GM23338 (cell line): Measurements from ENCODE around the gene C5orf58. TPM values are rescaled to one million over a fixed set of nuclear protein-coding genes. Genes with fewer than 3 reads are reported as not detected.

Experiments used
- ATAC-seq: fragments of 200-7000 bp; cut with Tn5 transposase; 3 replicates; pipeline ENCODE4 v1.9.1; 2020
- DNase-seq: peaks from one replicate; pipeline ENCODE4 v3.0.0-alpha.2; 2015; ENCODE audit warnings: low spot score
- H2AFZ ChIP-seq: fragments of 200-600 bp; sonication (generic); 2 replicates; pipeline ENCODE4 v1.8.0; 2016; ENCODE audit warnings: antibody characterized with exemption, mild to moderate bottlenecking, moderate library complexity
- H3F3A ChIP-seq: fragments of 200-600 bp; sonication (generic); replicated peaks from 2 replicates; pipeline ENCODE4 v1.8.0; 2017; ENCODE audit warnings: antibody characterized with exemption, mixed run types, low read depth
- H3K27ac ChIP-seq: fragments of 200-600 bp; sonication (generic); 2 replicates; pipeline ENCODE4 v1.6.1; 2016; ENCODE audit warnings: low read depth
- H3K27me3 ChIP-seq: fragments of 200-600 bp; sonication (generic); 2 replicates; pipeline ENCODE4 v1.8.0; 2016; ENCODE audit warnings: mild to moderate bottlenecking, mixed run types, moderate library complexity; ENCODE audit not compliant: insufficient read depth
- H3K36me3 ChIP-seq: fragments of 200-600 bp; sonication (generic); 2 replicates; pipeline ENCODE4 v1.8.0; 2016; ENCODE audit warnings: mild to moderate bottlenecking; ENCODE audit not compliant: insufficient read depth
- H3K4me1 ChIP-seq: fragments of 200-600 bp; sonication (generic); 2 replicates; pipeline ENCODE4 v1.8.0; 2016; ENCODE audit warnings: mild to moderate bottlenecking, moderate library complexity; ENCODE audit not compliant: insufficient read depth
- H3K4me2 ChIP-seq: fragments of 200-600 bp; sonication (generic); 2 replicates; pipeline ENCODE4 v1.7.1; 2017; ENCODE audit warnings: mixed run types
- H3K4me3 ChIP-seq: fragments of 200-600 bp; sonication (generic); 2 replicates; pipeline ENCODE4 v1.6.1; 2016; ENCODE audit warnings: mixed run types
- H3K79me2 ChIP-seq: fragments of 200-600 bp; sonication (generic); replicated peaks from 2 replicates; pipeline ENCODE4 v1.8.0; 2017; ENCODE audit warnings: mild to moderate bottlenecking; ENCODE audit not compliant: insufficient read depth
- H3K9me2 ChIP-seq: fragments of 200-600 bp; sonication (generic); 2 replicates; pipeline ENCODE4 v1.8.0; 2017; ENCODE audit not compliant: insufficient read depth
- H4K20me1 ChIP-seq: fragments of 200-600 bp; sonication (generic); replicated peaks from 2 replicates; pipeline ENCODE4 v1.8.0; 2017; ENCODE audit warnings: mild to moderate bottlenecking; ENCODE audit not compliant: insufficient read depth
- H3K27ac Mint-ChIP-seq: 2 replicates; pipeline ENCODE4 v1.8.0; 2020; ENCODE audit warnings: inconsistent platforms, mild to moderate bottlenecking, moderate library complexity, mixed read lengths
- H3K27me3 Mint-ChIP-seq: 3 replicates; pipeline ENCODE4 v1.8.0; 2022; ENCODE audit warnings: low read depth, mild to moderate bottlenecking, moderate library complexity, mixed read lengths, inconsistent platforms; ENCODE audit not compliant: insufficient read depth, poor library complexity
- H3K36me3 Mint-ChIP-seq: 3 replicates; pipeline ENCODE4 v1.8.0; 2021; ENCODE audit warnings: low read depth, mild to moderate bottlenecking, inconsistent platforms, moderate library complexity, mixed read lengths
- H3K4me1 Mint-ChIP-seq: 3 replicates; pipeline ENCODE4 v1.8.0; 2020; ENCODE audit warnings: mild to moderate bottlenecking, inconsistent platforms, mixed read lengths
- H3K4me3 Mint-ChIP-seq: 3 replicates; pipeline ENCODE4 v1.8.0; 2021; ENCODE audit warnings: moderate library complexity, mild to moderate bottlenecking, inconsistent platforms, mixed read lengths
- H3K9me3 Mint-ChIP-seq: 3 replicates; pipeline ENCODE4 v1.8.0; 2020; ENCODE audit warnings: moderate library complexity, mild to moderate bottlenecking, inconsistent platforms, mixed read lengths
- CREB1 ChIP-seq: fragments of 250-450 bp; sonication (Bioruptor Pico); IDR thresholded peaks from 2 replicates; pipeline ENCODE4 v1.5.0; 2020; ENCODE audit warnings: low read depth, mild to moderate bottlenecking, moderate library complexity
- CTCF ChIP-seq, 2 experiments: fragments of 200-600 bp in 1 of 2; sonication (generic) in 1 of 2; conservative IDR thresholded peaks; 2 replicates each; pipeline versions ENCODE4 v1.5.1 to v1.6.1; 2016 to 2017; ENCODE audit warnings: antibody characterized with exemption in 2 of 2, low read depth in 2 of 2, mild to moderate bottlenecking in 2 of 2, moderate library complexity in 1 of 2
- EZH2phosphoT487 ChIP-seq: fragments of 200-600 bp; sonication (generic); IDR thresholded peaks from one replicate; pipeline ENCODE4 v1.8.1; 2018; ENCODE audit warnings: antibody characterized with exemption; ENCODE audit not compliant: unreplicated experiment
- JUNB ChIP-seq: IDR thresholded peaks from one replicate; pipeline ENCODE4 v1.6.1; 2016; ENCODE audit warnings: antibody characterized with exemption; ENCODE audit not compliant: unreplicated experiment
- NANOG ChIP-seq: IDR thresholded peaks from 2 replicates; pipeline ENCODE4 v1.6.1; 2016; ENCODE audit warnings: antibody characterized with exemption, borderline replicate concordance
- POLR2AphosphoS5 ChIP-seq: IDR thresholded peaks from 2 replicates; pipeline ENCODE4 v1.6.1; 2016; ENCODE audit warnings: antibody characterized with exemption, low read depth
- REST ChIP-seq: IDR thresholded peaks from one replicate; pipeline ENCODE4 v1.6.1; 2018; ENCODE audit warnings: antibody characterized with exemption; ENCODE audit not compliant: unreplicated experiment
- STAT1 ChIP-seq: IDR thresholded peaks from one replicate; pipeline ENCODE4 v1.6.1; 2016; ENCODE audit warnings: antibody characterized with exemption; ENCODE audit not compliant: unreplicated experiment
- ZNF114 ChIP-seq: fragments of 250-450 bp; sonication (Bioruptor Pico); IDR thresholded peaks from 2 replicates; pipeline ENCODE4 v1.5.0; 2020; ENCODE audit warnings: mild to moderate bottlenecking, moderate library complexity
- polyA plus RNA-seq: library from polyadenylated mRNA; unstranded; fragments of >200 nt; fragmentation: Nextera tagmentation; extraction: Ambion mirVana; gene quantifications from 2 replicates; pipeline ENCODE4 v1.2.1, GENCODE V29; 2016
- total RNA-seq: library from RNA; depleted of rRNA; stranded (reverse); fragments of >200 nt; shearing (Covaris generic); gene quantifications from 2 replicates; pipeline ENCODE4 v1.2.3, GENCODE V29; 2014
- TF ChIP-seq, protein P1 (sequence below): fragments of 250-450 bp; sonication (Bioruptor Pico); IDR thresholded peaks from 2 replicates; pipeline ENCODE4 v1.5.0; 2020; ENCODE audit warnings: mild to moderate bottlenecking, moderate library complexity

C5orf58 gene
- total and polyA plus RNA-seq, 2 experiments from 2014 or later: 1.0 to 9.1 TPM

DNA sequence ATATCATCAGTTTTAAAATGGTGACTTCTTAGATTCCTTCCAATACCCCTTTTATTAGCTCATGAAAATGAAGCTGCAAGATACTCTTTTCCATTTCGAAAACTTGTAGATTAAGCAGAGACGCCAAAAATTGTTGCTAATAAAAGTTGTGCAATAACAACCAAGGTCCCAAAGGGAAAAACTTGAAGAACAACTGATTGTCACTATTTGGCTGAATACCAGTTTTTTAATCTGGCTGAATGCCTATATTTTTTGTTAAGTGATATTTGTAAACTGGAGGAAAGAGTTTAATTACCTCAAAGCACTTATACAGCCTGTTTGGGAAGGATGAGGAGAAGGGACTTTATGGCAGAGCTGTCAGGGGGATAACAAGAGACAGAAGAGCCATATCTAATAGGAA lies 14.6 kb downstream of the C5orf58 start:
- Mint-ChIP-seq H3K4me3 (no peak overlapping the region), H3K27me3 (peaks cover 4% of the 10 kb centered on the region), H3K27ac (no peak overlapping the region), H3K4me1 (peaks cover 32% of the 10 kb centered on the region), H3K9me3 (peaks cover 14% of the 10 kb centered on the region; the same call in 2 of the 3 replicates), H3K36me3 (peaks cover 12% of the 10 kb centered on the region; the same call in 2 of the 3 replicates)
- H2AFZ ChIP-seq: no peak overlapping the region
- H3K4me3 ChIP-seq: no peak overlapping the region
- ATAC-seq (no peak), DNase-seq (no peak)
- H3K36me3 ChIP-seq: no peaks in the 10 kb centered on the region
- peaks cover 23% of the 10 kb centered on the region for H3K4me1 ChIP-seq
- TF ChIP-seq REST: no peak
- no peak for TF ChIP-seq JUNB
- no peak for TF ChIP-seq EZH2phosphoT487
- TF ChIP-seq, protein P1, sequence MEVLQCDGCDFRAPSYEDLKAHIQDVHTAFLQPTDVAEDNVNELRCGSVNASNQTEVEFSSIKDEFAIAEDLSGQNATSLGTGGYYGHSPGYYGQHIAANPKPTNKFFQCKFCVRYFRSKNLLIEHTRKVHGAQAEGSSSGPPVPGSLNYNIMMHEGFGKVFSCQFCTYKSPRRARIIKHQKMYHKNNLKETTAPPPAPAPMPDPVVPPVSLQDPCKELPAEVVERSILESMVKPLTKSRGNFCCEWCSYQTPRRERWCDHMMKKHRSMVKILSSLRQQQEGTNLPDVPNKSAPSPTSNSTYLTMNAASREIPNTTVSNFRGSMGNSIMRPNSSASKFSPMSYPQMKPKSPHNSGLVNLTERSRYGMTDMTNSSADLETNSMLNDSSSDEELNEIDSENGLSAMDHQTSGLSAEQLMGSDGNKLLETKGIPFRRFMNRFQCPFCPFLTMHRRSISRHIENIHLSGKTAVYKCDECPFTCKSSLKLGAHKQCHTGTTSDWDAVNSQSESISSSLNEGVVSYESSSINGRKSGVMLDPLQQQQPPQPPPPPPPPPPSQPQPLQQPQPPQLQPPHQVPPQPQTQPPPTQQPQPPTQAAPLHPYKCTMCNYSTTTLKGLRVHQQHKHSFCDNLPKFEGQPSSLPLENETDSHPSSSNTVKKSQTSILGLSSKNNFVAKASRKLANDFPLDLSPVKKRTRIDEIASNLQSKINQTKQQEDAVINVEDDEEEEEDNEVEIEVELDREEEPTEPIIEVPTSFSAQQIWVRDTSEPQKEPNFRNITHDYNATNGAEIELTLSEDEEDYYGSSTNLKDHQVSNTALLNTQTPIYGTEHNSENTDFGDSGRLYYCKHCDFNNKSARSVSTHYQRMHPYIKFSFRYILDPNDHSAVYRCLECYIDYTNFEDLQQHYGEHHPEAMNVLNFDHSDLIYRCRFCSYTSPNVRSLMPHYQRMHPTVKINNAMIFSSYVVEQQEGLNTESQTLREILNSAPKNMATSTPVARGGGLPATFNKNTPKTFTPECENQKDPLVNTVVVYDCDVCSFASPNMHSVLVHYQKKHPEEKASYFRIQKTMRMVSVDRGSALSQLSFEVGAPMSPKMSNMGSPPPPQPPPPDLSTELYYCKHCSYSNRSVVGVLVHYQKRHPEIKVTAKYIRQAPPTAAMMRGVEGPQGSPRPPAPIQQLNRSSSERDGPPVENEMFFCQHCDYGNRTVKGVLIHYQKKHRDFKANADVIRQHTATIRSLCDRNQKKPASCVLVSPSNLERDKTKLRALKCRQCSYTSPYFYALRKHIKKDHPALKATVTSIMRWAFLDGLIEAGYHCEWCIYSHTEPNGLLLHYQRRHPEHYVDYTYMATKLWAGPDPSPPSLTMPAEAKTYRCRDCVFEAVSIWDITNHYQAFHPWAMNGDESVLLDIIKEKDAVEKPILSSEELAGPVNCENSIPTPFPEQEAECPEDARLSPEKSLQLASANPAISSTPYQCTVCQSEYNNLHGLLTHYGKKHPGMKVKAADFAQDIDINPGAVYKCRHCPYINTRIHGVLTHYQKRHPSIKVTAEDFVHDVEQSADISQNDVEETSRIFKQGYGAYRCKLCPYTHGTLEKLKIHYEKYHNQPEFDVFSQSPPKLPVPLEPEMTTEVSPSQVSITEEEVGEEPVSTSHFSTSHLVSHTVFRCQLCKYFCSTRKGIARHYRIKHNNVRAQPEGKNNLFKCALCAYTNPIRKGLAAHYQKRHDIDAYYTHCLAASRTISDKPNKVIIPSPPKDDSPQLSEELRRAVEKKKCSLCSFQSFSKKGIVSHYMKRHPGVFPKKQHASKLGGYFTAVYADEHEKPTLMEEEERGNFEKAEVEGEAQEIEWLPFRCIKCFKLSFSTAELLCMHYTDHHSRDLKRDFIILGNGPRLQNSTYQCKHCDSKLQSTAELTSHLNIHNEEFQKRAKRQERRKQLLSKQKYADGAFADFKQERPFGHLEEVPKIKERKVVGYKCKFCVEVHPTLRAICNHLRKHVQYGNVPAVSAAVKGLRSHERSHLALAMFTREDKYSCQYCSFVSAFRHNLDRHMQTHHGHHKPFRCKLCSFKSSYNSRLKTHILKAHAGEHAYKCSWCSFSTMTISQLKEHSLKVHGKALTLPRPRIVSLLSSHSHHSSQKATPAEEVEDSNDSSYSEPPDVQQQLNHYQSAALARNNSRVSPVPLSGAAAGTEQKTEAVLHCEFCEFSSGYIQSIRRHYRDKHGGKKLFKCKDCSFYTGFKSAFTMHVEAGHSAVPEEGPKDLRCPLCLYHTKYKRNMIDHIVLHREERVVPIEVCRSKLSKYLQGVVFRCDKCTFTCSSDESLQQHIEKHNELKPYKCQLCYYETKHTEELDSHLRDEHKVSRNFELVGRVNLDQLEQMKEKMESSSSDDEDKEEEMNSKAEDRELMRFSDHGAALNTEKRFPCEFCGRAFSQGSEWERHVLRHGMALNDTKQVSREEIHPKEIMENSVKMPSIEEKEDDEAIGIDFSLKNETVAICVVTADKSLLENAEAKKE (CRISPR knock-in tag): no peak
- no peak for TF ChIP-seq CTCF (conservative IDR thresholded peaks at IDR 0.05; ENCODE audit: low read depth in 2 of 2)
- TF ChIP-seq CREB1 (CRISPR knock-in tag): no peak
- no peak for TF ChIP-seq NANOG
- no peak for TF ChIP-seq STAT1
- TF ChIP-seq POLR2AphosphoS5: no peak
- TF ChIP-seq ZNF114 (CRISPR knock-in tag): no peak
- no peaks in the 10 kb centered on the region for H3K27me3 ChIP-seq
- H3F3A ChIP-seq: no peaks in the 10 kb centered on the region
- peaks cover 9% of the 10 kb centered on the region; the same call in 1 of the 2 replicates for H3K9me2 ChIP-seq
- H3K4me2 ChIP-seq: no peak overlapping the region
- no peaks in the 10 kb centered on the region for H3K79me2 ChIP-seq
- H4K20me1 ChIP-seq: no peaks in the 10 kb centered on the region
- no peak overlapping the region for H3K27ac ChIP-seq
